GM18867 (cell line): ENCODE data around the gene IGFBP2.

ENCODE experiments used
- ATAC-seq: cut with Tn5 transposase; IDR thresholded peaks from one replicate; pipeline ENCODE4 v1.9.1; 2021; ENCODE audit warnings: mild to moderate bottlenecking, moderate library complexity; ENCODE audit not compliant: unreplicated experiment

IGFBP2 gene

DNA sequence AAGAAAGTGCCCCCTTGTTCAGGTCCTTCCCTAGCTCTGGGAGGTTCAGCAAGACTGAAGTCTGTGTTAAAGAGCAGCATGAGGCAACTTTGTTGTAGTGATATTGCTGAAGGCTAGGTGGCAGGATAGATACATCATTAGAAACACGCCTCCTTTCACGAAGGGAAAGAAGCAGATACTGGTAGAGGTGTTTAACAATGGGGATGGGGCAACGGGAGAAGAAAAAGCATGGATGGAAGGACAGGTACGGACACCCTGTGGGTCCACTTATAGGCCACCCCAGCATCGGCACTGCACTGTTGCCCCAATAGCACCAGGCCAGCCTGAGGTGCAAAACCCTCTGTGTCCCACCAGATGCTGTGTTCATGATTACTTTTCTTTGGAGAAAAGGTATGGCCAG, 65.7 kb downstream of the IGFBP2 start:
- ATAC-seq, result peak; percentile 72

DNA sequence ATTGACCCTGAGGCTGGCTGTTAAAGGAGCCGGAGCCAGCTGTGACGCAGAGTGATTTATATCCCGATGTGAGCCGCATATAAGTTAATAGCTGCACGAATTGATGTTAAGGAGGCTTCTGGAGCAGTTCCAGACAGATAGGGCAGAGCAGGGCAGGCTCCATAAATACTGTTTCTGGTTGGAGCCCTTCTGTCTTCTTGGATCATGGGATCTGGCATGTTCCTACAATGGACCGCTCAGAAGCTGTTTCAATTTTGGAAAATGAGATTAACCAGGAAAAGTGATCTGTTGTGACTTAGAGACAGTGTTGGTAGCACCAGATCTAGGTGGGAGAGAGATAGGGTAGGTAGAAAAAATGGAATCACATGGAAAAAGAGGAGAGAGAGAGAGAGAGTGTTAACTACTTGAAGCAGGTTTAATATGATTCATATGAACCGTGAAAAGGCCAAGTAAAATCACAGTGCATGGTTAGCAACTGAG, 66.9 kb downstream of the IGFBP2 start:
- ATAC-seq, result no peak

DNA sequence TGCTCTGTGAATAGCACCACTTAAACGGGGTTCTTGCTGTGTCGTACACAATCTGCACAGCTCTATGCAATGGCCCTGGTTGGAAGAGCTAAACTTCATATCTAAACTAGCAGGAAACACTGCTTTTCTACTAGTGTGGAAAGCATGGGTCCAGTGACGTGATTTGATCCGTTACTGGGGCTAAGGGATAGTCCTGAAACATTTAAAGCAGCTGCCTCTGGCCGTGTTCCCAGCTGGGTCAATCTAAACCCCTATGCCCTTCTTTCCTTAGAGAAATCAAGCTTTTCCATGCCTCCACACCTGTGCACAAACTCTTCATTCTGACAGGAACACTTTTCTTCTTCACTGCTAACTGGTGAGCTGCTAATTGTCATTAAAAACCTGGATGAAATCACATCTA, 67.6 kb downstream of the IGFBP2 start:
- no peak for ATAC-seq

DNA sequence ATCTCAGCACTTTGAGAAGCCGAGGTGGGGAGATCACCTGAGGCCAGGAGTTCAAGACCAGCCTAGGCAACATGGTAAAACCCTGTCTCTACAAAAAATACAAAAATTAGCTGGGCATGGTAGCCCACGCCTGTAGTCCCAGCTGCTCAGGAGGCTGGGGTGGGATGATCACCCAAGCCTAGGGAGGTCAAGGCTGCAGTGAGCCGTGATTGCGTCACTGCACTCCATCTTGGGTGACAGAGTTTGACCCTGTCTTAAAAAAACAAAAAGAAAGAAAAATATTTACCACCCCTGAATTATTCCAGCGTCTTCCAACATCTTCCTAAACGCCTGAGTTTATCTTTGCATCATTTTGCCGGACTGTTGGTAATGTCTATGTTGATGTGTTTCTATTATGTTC, 68.3 kb downstream of the IGFBP2 start:
- ATAC-seq, result no peak

DNA sequence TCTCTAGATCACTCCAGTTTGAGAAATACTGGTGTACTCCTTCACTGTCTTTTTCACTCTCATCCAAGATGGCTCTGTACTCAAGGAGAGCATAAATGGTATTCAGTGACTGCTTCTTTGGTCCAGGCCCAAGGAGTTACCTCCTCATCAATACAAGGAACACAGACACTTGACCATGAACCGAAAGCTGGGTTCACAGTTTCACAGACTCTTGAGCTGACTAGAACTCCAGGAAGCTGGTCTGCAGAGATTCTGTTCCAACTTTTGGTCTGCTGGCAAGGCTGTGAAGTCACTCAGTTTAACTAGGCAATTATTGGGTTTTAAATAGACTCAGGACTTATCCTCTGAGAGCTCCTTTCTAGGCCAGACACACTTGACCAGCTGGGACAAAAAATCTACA, 69.5 kb downstream of the IGFBP2 start:
- ATAC-seq, result no peak

DNA sequence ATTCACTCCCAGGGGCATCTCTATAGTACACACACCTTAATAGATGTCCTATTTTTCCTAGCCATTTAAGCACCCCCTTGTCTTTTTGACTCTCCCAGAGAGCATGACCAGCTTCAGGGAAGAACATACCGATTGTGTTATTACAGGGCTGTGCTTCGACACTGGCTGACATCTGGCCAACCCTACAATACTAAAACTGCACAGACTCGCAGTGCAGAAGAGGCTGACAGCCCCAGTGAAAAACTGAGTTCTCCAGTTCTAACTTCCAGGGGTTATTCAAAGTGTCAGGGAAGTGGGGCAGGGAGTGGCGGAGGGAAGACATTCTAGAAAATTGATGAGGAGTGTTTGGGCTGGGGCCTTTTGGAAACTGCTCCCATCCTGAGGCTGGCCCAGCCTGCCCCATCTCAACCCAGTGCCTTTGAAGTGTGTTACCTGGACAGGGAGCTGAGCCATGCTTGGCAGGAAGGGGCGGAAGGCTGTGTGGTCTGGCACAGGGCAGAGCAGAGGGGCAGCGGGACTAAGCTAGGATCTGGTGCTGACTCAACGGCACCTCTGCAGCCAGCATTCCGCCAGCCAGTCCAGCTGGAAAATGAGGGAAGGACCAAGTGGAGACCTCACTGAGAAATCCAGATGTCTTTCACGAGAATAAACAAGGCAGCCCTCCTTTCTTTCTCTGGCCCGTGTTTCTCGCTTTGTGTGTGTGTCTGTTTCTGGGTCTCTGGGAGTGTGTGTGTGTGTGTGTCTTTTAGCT, 77.5 kb downstream of the IGFBP2 start:
- no peak for ATAC-seq

DNA sequence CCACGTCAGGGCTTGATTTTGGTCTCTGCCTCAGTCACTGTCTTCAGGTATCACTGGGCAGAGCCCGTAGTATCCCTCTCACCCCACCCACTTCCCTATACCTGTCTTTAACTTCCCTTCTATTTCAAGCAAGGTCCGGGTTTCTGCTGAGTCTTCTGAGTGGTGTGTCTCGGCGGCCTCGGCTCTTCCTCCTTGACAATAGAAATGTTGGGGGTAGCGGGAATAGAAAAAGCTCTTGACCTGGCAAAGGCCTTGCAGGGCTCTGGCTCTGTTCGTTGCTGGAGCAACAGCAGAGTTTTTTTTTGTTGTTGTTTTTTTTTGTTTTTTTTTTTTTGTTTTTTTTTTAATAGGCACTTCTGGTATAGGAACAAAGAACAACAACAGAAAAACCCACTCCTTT, 78.1 kb downstream of the IGFBP2 start:
- no peak for ATAC-seq

DNA sequence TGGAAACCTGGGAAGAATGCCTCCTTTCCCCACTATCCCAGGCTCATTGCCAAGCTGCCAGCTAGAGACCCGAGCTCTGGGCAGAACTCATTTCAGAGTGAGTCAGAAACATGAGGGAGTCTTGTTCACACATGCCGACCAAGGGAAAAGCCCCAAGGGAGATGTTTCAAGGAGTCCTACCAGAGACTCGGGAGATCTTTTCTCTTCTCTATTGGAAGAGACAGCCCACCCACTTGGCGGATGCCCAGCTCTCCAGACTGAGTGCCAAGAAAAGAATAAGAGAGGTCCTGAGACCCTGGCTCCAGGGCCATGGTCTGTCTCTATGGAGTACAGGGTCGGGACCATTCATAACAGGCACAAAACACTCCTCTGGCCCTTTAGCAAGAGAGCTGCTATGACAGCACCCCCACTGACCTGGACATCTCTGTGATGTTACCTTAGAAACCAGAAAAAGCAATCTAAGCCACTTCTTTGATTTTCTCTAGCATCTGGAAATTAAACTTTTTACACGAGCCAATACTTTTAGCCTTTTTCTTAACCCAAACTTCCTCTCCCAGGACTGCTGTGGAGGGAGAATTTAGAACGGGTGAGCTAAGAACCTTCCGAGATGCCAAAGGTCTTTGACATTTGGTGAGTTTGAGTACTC, 80.6 kb downstream of the IGFBP2 start:
- ATAC-seq, result no peak
